Karpas-422 (cell line): ENCODE measurements around the gene NKD1. TPM values are rescaled to one million over a fixed set of nuclear protein-coding genes. Genes with fewer than 3 reads are reported as not detected.
A peak's percentile ranks its signal among the peaks of the same experiment; 100 is the strongest.

Experiments
- DNase-seq: peaks from one replicate; pipeline ENCODE4 v3.0.0-alpha.2; 2015
- H2AFZ ChIP-seq: fragments of 200-600 bp; sonication (generic); 2 replicates; pipeline ENCODE4 v1.6.1; 2014; ENCODE audit warnings: antibody characterized with exemption, low read length, mixed read lengths
- H3K27ac ChIP-seq: fragments of 200-600 bp; sonication (generic); 2 replicates; pipeline ENCODE4 v1.5.1; 2014; ENCODE audit warnings: mild to moderate bottlenecking, low read length, moderate library complexity
- H3K27me3 ChIP-seq: fragments of 200-600 bp; sonication (generic); 2 replicates; pipeline ENCODE4 v1.6.1; 2014; ENCODE audit warnings: low read length, mixed read lengths
- H3K36me3 ChIP-seq: fragments of 200-600 bp; sonication (generic); 2 replicates; pipeline ENCODE4 v1.6.1; 2014; ENCODE audit warnings: low read length, mixed read lengths; ENCODE audit not compliant: insufficient read depth
- H3K4me1 ChIP-seq: fragments of 200-600 bp; sonication (generic); 2 replicates; pipeline ENCODE4 v1.6.1; 2014; ENCODE audit warnings: mild to moderate bottlenecking, low read length, mixed read lengths
- H3K4me2 ChIP-seq: fragments of 200-600 bp; sonication (generic); 2 replicates; pipeline ENCODE4 v1.6.1; 2014; ENCODE audit warnings: low read length, low read depth, mild to moderate bottlenecking; ENCODE audit not compliant: poor library complexity, severe bottlenecking
- H3K4me3 ChIP-seq: fragments of 200-600 bp; sonication (generic); 2 replicates; pipeline ENCODE4 v1.5.1; 2014; ENCODE audit warnings: mild to moderate bottlenecking, antibody characterized with exemption, low read length, mixed read lengths
- H3K79me2 ChIP-seq: fragments of 200-600 bp; sonication (generic); 2 replicates; pipeline ENCODE4 v1.6.1; 2014; ENCODE audit warnings: mild to moderate bottlenecking, low read length, mixed read lengths
- H3K9ac ChIP-seq: fragments of 200-600 bp; sonication (generic); 2 replicates; pipeline ENCODE4 v1.6.0; 2014; ENCODE audit warnings: low read length
- H3K9me2 ChIP-seq: fragments of 200-600 bp; sonication (generic), shearing (Covaris generic); replicated peaks from 2 replicates; pipeline ENCODE4 v1.6.0; 2014; ENCODE audit warnings: mild to moderate bottlenecking, low read length, moderate library complexity; ENCODE audit not compliant: insufficient read depth
- H3K9me3 ChIP-seq: fragments of 300-700, 200-600 bp; sonication (generic); 2 replicates; pipeline ENCODE4 v1.6.1; 2014; ENCODE audit warnings: low read length, mixed read lengths
- H4K20me1 ChIP-seq: fragments of 200-600 bp; sonication (generic); 2 replicates; pipeline ENCODE4 v1.6.1; 2014; ENCODE audit warnings: mild to moderate bottlenecking, antibody characterized with exemption, low read length, low read depth; ENCODE audit not compliant: insufficient read depth
- total RNA-seq: library from RNA; depleted of rRNA; stranded (reverse); fragments of >200 nt; shearing (Covaris generic); gene quantifications from 2 replicates; pipeline ENCODE4 v1.2.3, GENCODE V29; 2014; ENCODE audit warnings: low replicate concordance

Gene NKD1
- total RNA-seq, 1 experiment from 2014 or later, result not detected

DNA sequence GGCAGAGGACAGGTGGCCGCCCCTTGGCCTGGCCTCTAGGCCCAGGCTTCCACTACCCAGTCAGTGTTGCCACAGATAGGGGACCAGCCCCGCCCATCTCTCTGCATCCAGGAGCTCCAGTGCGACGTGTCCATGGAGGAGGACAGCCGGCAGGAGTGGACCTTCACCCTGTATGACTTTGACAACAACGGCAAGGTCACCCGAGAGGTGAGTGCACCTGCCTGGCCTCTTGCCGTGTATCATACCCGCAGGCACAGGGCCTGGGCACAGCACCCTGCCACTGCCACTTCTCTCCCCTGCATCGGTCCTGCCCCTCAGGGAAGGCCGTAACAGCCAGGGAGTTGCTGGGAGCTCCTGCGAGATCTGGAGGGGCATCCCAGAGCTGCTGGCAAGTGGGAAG is 77.2 kb downstream of the NKD1 start:
- Histone ChIP-seq H3K27me3 (no peaks in the 10 kb centered on the region), H3K36me3 (no peaks in the 10 kb centered on the region), H3K4me3 (no peak overlapping the region), H3K9ac (no peak overlapping the region), H2AFZ (no peak overlapping the region), H3K9me2 (no peaks in the 10 kb centered on the region), H3K27ac (no peak overlapping the region), H3K9me3 (no peaks in the 10 kb centered on the region), H3K4me1 (no peaks in the 10 kb centered on the region), H3K4me2 (no peak overlapping the region), H4K20me1 (no peaks in the 10 kb centered on the region), H3K79me2 (no peaks in the 10 kb centered on the region)
- DNase-seq, result no peak

DNA sequence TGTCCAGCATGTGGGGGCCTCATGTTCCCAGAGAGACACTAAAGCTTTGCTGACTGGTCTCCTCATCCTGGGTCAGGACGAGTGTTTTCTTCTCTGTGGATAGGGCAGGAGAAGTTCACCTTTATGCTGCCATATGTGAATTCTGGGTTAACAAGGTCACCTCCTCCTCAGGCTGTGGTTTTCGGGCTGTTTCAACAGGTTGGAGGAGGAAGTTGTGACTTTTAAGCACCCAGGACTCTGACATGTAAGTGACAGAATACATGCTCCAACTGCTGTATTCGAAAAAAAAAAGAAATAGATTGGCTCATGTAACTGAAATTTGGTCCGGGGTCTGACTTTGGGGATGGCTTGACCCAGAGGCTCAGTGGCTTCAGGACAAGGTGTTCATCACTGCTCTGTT is 78.7 kb downstream of the NKD1 start:
- Histone ChIP-seq H3K79me2 (no peaks in the 10 kb centered on the region), H3K4me2 (no peak overlapping the region), H3K4me3 (no peak overlapping the region), H2AFZ (no peak overlapping the region), H3K9me2 (no peaks in the 10 kb centered on the region), H3K9me3 (no peaks in the 10 kb centered on the region), H3K27me3 (no peaks in the 10 kb centered on the region), H3K27ac (no peak overlapping the region), H3K36me3 (no peaks in the 10 kb centered on the region), H3K4me1 (no peaks in the 10 kb centered on the region), H4K20me1 (no peaks in the 10 kb centered on the region), H3K9ac (no peak overlapping the region)
- no peak for DNase-seq

DNA sequence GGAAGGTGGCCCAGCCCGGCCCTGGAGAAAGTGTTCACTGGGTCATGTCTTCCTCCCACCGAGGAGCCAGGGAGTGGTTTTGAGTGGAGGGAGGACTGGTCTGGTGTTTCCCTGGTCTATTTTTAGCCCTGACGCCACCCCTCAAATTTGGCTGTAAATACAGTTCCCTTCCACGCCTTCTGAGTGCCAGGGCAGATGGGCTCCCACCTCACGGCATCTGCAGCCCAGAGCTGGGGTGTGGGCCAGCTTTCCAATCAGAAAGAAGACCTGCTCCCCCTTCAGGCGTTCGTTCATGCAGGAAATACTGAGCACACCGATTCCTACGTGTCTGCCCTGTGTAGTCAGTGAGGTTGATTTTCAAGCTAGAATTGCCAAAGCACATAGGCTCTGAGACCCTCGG is 79.2 kb downstream of the NKD1 start:
- no peaks in the 10 kb centered on the region for H3K79me2 ChIP-seq
- no peak overlapping the region for H2AFZ ChIP-seq
- H3K9me2 ChIP-seq, result no peaks in the 10 kb centered on the region
- no peak overlapping the region for H3K4me2 ChIP-seq
- H3K9ac ChIP-seq, result no peak overlapping the region
- H3K27me3 ChIP-seq, result no peaks in the 10 kb centered on the region
- H3K36me3 ChIP-seq, result no peaks in the 10 kb centered on the region
- H4K20me1 ChIP-seq, result no peaks in the 10 kb centered on the region
- peak; percentile 42 for DNase-seq
- no peak overlapping the region for H3K27ac ChIP-seq
- no peaks in the 10 kb centered on the region for H3K4me1 ChIP-seq
- no peak overlapping the region for H3K4me3 ChIP-seq
- H3K9me3 ChIP-seq, result no peaks in the 10 kb centered on the region

DNA sequence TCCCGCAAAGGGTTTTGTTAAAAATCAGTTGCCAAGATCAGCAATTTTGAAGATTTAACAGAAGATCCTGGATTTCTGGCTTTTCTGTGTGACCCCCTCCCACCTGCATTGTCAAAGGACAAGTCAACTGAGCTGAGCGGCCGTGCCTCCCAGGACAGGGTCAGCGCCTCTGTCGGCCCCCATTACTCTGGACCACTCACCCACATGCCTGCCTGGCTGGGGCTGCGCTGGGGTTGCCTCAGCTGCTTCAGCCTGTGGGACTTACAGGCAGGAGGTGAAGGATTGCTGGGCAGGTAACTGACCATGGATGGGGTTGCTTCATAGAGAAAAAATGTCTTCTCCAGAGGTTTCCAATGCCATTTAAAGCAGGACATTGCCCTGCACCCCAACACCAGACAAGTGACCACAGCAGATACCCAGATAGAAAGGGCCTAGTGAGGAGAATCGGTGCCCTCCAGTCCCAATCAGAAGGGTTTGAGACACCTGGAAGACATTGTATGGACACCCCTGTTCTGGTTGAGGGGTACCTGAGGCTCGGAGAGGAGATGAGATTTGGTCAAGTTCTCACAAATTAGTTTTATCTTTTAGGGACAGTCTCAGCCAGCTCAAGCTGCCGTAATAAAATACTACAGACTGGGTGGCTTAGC is 80.1 kb downstream of the NKD1 start:
- H3K4me1 ChIP-seq, result no peaks in the 10 kb centered on the region
- no peaks in the 10 kb centered on the region for H3K9me3 ChIP-seq
- H3K4me2 ChIP-seq, result no peak overlapping the region
- no peaks in the 10 kb centered on the region for H3K27me3 ChIP-seq
- H3K27ac ChIP-seq, result no peak overlapping the region
- H3K9me2 ChIP-seq, result no peaks in the 10 kb centered on the region
- no peak overlapping the region for H2AFZ ChIP-seq
- H3K9ac ChIP-seq, result no peak overlapping the region
- no peaks in the 10 kb centered on the region for H3K79me2 ChIP-seq
- no peak for DNase-seq
- no peaks in the 10 kb centered on the region for H3K36me3 ChIP-seq
- no peaks in the 10 kb centered on the region for H4K20me1 ChIP-seq
- no peak overlapping the region for H3K4me3 ChIP-seq

DNA sequence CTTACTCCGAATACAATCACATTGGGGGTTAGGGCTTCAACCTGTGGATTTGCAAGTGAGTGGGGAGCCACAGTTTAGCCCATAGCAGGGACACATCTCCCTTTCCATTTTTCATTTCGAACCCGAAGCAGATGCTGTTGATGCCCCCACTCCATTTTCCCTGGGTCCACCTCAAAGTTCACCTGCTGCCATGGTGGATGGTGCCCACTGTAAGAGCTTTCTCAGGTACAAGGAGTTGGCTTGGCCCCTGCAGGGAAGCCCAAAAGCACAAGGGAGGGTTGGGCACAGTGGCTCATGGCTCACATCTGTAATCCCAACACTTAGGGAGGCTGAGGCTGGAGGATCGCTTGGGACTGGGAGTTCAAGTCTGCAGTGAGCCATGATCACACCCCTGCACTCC is 81.1 kb downstream of the NKD1 start:
- Histone ChIP-seq H2AFZ (no peak overlapping the region), H3K9me2 (no peaks in the 10 kb centered on the region), H3K4me3 (no peak overlapping the region), H3K9me3 (no peaks in the 10 kb centered on the region), H3K27me3 (no peaks in the 10 kb centered on the region), H3K4me2 (no peak overlapping the region), H3K36me3 (no peaks in the 10 kb centered on the region), H4K20me1 (no peaks in the 10 kb centered on the region), H3K27ac (no peak overlapping the region), H3K4me1 (no peaks in the 10 kb centered on the region), H3K79me2 (no peaks in the 10 kb centered on the region), H3K9ac (no peak overlapping the region)
- no peak for DNase-seq

DNA sequence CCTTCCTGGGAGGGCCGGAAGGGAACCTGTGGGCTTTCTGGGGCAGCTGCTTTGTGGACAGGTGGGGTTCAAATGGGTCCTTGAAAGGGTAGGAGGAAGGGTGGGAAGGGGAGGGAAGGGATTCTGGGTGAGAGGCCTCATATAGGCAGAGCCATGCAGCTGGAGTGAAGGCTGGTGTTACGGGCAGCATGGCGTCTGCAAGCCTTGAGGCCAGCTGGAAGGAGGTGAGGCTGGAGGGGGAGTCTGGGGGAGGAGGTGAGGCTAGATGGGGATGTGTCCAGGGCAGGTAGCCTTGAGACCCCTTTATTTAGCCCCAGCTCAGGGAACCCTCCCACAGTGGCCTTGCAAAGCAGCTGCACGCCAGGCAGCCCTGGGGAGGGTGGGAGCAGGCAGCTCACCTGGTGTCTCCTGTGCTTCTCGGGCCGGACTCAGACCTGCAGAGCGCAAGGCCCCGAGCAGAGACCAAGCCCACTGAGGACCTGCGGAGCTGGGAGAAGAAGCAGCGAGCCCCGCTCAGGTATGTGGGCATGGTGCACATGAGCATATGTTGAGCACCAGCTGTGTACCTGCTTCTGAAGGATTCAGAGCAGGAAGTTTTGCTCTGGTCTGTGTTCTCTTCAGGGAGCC is 82.3 kb downstream of the NKD1 start:
- Histone ChIP-seq H3K9me3 (no peaks in the 10 kb centered on the region), H3K27me3 (no peaks in the 10 kb centered on the region), H3K79me2 (no peaks in the 10 kb centered on the region), H3K36me3 (no peaks in the 10 kb centered on the region), H3K4me1 (no peaks in the 10 kb centered on the region), H2AFZ (no peak overlapping the region), H3K9me2 (no peaks in the 10 kb centered on the region), H3K27ac (no peak overlapping the region), H3K9ac (no peak overlapping the region), H3K4me2 (no peak overlapping the region), H4K20me1 (no peaks in the 10 kb centered on the region), H3K4me3 (no peak overlapping the region)
- no peak for DNase-seq

DNA sequence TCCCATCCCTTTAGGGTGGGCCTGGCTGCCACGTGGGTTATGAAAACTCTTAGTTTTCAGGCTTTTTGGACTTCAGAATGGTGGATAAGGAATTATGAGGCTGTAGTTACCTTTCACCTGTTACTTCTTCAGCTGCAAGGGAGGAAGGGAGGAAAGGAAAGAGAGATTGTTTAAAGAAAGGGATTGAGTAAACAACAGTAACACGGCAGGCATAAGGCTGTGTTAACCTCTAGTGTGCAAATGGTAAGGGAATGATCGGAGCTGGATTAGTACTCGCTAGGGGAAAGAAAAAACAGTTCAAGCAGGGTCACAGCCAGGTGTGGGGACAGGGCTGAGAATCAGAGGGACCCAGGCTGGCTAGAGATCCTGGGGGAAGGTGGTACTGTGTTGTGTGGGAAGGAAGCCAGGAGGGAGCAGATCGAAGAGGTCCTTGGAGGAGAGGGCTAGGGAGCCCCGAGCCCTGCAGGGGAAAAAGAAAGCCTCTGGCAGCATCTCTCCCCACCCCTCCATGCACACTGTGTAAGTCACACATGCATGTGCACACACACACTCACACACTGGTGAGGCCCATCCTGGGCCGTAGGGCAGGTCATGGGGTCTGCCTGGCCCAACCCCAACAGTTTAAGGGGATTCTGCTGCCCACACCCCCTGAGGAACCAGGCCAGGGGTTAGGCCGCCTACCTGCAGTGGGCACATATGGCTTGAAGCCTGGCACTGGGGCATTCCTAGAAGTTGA is 83.2 kb downstream of the NKD1 start:
- no peaks in the 10 kb centered on the region; the same call in 1 of the 2 replicates for H3K27me3 ChIP-seq
- H4K20me1 ChIP-seq, result no peaks in the 10 kb centered on the region
- no peaks in the 10 kb centered on the region for H3K36me3 ChIP-seq
- H3K4me3 ChIP-seq, result no peak overlapping the region
- no peaks in the 10 kb centered on the region for H3K4me1 ChIP-seq
- DNase-seq, result no peak
- H3K4me2 ChIP-seq, result no peak overlapping the region
- H3K27ac ChIP-seq, result no peak overlapping the region
- no peaks in the 10 kb centered on the region for H3K79me2 ChIP-seq
- H3K9me2 ChIP-seq, result no peaks in the 10 kb centered on the region
- no peak overlapping the region for H3K9ac ChIP-seq
- no peaks in the 10 kb centered on the region for H3K9me3 ChIP-seq
- no peak overlapping the region for H2AFZ ChIP-seq

DNA sequence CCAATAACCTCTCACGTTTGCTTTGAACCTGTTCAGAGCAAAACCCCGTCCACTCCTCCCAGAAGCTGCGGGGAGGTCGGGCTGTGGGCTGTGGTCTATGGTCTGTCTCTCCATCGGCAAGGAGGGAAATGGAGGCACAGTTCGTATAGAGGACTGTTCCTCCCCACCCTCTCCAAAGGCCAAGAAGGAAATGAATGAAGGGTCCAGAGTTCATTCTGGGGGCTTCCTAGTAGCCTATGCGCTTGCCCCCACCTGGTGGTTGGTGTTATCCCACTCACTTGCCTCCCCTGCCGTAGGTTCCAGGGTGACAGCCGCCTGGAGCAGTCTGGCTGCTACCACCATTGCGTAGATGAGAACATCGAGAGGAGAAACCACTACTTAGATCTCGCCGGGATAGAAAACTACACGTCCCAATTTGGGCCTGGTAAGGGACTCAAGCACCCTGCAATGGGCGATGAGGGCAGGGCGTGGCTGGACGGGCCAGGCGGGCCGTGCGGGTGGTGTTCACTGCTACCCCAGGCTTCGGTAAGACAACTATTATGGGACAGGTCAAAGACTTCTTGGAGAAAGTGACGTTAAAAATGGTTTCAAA is 83.9 kb downstream of the NKD1 start:
- Histone ChIP-seq H2AFZ (no peak overlapping the region), H3K4me3 (no peak overlapping the region), H3K4me2 (no peak overlapping the region), H3K9me2 (no peaks in the 10 kb centered on the region), H4K20me1 (no peaks in the 10 kb centered on the region), H3K36me3 (no peaks in the 10 kb centered on the region), H3K9me3 (no peaks in the 10 kb centered on the region), H3K4me1 (no peaks in the 10 kb centered on the region), H3K27me3 (no peaks in the 10 kb centered on the region; the same call in 1 of the 2 replicates), H3K79me2 (no peaks in the 10 kb centered on the region), H3K27ac (no peak overlapping the region), H3K9ac (no peak overlapping the region)
- no peak for DNase-seq
